A549 (cell line): Measurements from ENCODE around the gene CUEDC2.

ENCODE experiments used
- CHD4 ChIP-seq: fragments of 200-600 bp; sonication (generic); IDR thresholded peaks from 2 replicates; pipeline ENCODE4 v1.6.1; 2016; ENCODE audit warnings: antibody characterized with exemption, mild to moderate bottlenecking, borderline replicate concordance
- CTCF ChIP-seq: fragments of >200 bp; sonication (Bioruptor Twin); formaldehyde crosslinking; IDR thresholded peaks from 3 replicates; pipeline ENCODE4 v1.5.1; 2016
- EP300 ChIP-seq, 2 experiments: fragments of >200 bp; sonication (Bioruptor Twin); formaldehyde crosslinking; IDR thresholded peaks; 2 replicates in 1 of 2; 3 replicates in 1 of 2; pipeline ENCODE4 v1.6.1; 2016 to 2017
- HOXB13 ChIP-seq: fragments of 250-450 bp; sonication (Bioruptor Pico); IDR thresholded peaks from 2 replicates; pipeline ENCODE4 v1.5.0; 2020; ENCODE audit warnings: low read depth, mild to moderate bottlenecking, moderate library complexity
- MAZ ChIP-seq: fragments of 150-350 bp; IDR thresholded peaks from 2 replicates; pipeline ENCODE4 v1.6.1; 2014; ENCODE audit warnings: antibody characterized with exemption, low read depth, low read length, borderline replicate concordance
- PBX3 ChIP-seq: IDR thresholded peaks from 2 replicates; pipeline ENCODE4 v1.6.1; 2012
- RAD21 ChIP-seq, 2 experiments: fragments of >200 bp in 1 of 2; sonication (Bioruptor Twin) in 1 of 2; formaldehyde crosslinking in 1 of 2; IDR thresholded peaks in 1 of 2; conservative IDR thresholded peaks in 1 of 2; 2 replicates in 1 of 2; 3 replicates in 1 of 2; pipeline ENCODE4 v1.6.1; 2012 to 2018; ENCODE audit warnings: inconsistent platforms in 1 of 2
- TF ChIP-seq, protein P1 (sequence below): fragments of 450-650 bp; IDR thresholded peaks from 2 replicates; pipeline ENCODE4 v1.6.1; 2014; ENCODE audit warnings: antibody characterized with exemption

DNA sequence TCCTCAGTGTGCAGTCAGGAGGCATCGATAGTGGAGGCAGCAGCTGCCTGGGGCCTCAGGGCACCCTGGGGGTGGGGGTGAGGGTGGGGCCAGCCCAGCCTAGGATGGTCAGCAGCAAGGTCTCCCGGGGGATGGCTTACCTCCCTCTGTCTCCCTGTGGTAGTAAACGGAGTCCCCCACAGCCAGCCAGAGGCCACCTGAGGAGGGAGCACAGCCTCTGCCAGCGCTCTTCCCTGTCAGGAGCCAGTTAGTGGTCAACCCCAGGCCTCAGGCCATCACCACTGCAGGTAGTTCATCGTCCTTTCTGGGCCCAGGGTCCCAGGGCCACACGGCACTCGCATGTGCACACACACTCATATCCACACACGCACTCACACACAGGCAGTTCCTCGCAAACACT is 48.0 kb upstream of the CUEDC2 start:
- TF ChIP-seq CHD4 (no peak), CTCF (no peak), PBX3 (no peak), RAD21 (conservative IDR thresholded peaks at IDR 0.05 in 1 of 2, IDR thresholded peaks at IDR 0.05 in 1 of 2) (no peak), HOXB13 (CRISPR knock-in tag) (no peak), EP300 (IDR thresholded peaks at IDR 0.05) (no peak), MAZ (no peak)
- TF ChIP-seq, protein P1, sequence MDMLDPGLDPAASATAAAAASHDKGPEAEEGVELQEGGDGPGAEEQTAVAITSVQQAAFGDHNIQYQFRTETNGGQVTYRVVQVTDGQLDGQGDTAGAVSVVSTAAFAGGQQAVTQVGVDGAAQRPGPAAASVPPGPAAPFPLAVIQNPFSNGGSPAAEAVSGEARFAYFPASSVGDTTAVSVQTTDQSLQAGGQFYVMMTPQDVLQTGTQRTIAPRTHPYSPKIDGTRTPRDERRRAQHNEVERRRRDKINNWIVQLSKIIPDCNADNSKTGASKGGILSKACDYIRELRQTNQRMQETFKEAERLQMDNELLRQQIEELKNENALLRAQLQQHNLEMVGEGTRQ, result no peak
